NCI-H526 treated with DMSO at 0.1 percent for 48 hours (cell line): ENCODE results near the gene GTF2I.
"Not testable (repeated sequence)": the region's sequence is repeated elsewhere in the genome, so short reads cannot be mapped to it uniquely, and the experiment has no call there.

ENCODE experiments used
- DNase-seq: peaks from one replicate; lab custom pipeline; 2025; lab: John Stamatoyannopoulos, UW

Gene GTF2I

DNA sequence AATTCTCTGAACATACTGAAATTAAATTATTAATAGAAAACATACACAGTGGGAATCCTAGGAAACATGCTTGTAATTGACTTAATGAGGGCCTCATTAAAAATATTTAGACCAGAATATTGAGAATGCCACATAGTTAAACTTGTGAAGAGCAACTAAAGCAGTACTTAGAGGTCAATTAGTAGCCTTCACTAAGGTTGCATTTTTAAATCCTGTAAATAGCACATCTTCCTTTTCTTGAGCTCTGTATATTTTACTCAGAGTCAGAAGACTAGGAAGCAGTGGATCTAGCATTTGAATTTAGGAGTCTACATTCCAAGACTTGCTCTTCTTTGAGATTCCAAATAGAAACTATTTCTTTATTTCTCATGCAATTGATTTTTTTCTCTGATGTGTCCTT is 56.0 kb downstream of the GTF2I start:
- no peak for DNase-seq

DNA sequence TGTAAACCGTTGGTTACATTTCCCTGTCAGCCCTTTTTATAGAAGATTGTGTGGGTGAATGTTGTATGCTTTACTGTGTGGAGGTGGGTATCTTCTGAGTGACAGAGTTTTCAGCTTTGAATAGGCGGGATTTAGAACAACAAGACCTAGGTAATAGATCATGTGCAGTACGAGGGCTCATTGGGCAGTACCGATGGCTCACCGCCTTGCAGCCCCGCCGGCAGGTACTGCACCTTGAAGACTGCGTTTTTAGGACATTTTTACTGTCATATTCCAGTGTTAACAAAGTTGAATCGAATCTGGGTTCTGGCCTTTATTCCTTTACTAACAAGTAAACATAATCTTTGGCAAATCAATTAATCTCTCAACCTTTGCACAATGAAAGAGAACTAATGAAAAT is 60.4 kb downstream of the GTF2I start:
- DNase-seq = no peak

DNA sequence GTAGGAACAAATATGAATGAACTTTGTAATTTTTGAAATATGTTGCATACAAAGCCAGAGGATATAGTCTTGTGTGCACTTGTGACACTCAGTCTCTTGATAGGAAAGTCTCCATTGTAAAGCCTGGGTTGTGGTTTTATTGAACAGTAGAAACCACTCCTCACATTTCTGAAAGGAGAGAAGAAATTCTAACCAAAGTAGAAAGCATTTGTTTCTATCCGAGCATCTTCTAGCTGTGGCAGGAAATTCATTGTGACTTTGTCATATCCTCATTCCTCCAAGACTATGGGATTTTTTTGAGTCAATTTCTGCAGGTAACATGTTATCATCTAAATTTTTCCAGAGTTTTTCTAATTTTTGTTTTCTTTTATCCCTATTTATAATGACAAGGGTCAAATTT is 60.8 kb downstream of the GTF2I start:
- no peak for DNase-seq

- DNase-seq = no peak
Measured at GRCh38 chr7:74722153-74722552, 64.6 kb downstream of the GTF2I start.

DNA sequence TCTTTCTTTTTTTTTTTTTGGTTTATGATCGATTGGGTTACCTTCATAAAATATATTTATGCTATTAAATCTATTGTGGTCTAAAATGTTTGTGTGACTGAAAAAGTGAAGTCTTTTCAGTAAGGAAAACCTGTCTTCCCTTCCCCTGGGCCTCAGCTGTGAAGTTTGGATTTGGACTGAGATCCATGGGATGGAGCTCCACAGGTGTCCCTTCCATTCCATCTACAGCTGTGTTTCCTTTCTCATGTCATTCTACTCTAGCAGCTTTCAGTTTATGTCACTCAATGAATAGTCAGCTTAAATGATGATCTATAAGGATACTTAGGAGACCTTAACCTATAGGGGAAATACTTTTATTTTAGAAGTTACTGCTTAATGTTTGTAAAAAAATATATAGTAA is 68.3 kb downstream of the GTF2I start:
- DNase-seq = no peak

DNA sequence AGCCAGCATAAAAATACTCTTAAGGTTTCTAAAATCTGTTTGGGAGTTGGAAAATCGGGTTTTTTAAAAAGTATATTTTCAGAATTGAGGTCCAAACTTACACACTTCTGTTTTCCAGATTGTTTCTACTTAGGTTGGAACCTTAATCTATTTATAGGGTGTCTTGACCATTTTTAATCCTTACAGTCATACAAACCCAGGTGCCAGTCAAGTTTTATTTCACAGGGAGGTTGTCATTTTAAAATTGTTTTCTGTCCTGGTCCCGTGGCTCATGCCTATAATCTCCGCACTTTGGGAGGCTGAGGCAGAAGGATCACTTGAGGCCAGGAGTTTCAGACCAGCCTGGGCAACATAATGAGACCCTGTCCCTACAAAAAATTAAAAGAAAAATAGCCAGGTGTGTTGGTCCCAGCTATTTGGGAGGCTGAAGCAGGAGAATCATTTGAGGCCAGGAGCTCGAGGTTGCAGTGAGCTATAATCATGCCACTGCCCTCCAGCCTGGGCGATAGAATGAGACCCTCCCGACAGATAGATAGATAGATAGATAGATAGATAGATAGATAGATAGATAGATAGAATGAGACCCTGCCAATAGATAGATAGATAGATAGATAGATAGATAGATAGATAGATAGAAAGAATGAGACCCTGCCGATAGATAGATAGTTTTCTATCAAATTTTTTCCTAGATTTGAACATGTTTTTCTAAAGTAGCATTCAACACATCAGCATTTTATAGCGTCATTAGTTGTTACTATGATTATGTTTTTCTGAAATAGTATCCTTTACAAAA is 69.0 kb downstream of the GTF2I start:
- no peak for DNase-seq

DNA sequence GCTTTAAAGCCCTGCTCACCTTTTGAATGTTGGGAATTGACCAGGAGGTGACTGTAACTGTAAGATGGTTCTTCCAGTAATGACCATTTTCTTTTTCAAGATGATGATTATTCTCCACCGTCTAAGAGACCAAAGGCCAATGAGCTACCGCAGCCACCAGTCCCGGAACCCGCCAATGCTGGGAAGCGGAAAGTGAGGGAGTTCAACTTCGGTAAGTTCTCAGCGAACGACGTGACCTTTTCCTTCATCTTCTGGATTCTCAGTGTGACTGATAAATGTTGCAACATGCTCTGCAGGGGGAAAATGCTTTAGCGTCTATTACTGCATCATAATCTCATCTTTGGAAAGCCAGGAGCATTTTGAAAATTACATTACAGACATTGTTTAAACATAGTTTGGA is 71.2 kb downstream of the GTF2I start:
- DNase-seq = not testable (repeated sequence)

GRCh38 chr7:74730186-74730585 is 72.7 kb downstream of the GTF2I start:
- DNase-seq = not testable (repeated sequence)

DNA sequence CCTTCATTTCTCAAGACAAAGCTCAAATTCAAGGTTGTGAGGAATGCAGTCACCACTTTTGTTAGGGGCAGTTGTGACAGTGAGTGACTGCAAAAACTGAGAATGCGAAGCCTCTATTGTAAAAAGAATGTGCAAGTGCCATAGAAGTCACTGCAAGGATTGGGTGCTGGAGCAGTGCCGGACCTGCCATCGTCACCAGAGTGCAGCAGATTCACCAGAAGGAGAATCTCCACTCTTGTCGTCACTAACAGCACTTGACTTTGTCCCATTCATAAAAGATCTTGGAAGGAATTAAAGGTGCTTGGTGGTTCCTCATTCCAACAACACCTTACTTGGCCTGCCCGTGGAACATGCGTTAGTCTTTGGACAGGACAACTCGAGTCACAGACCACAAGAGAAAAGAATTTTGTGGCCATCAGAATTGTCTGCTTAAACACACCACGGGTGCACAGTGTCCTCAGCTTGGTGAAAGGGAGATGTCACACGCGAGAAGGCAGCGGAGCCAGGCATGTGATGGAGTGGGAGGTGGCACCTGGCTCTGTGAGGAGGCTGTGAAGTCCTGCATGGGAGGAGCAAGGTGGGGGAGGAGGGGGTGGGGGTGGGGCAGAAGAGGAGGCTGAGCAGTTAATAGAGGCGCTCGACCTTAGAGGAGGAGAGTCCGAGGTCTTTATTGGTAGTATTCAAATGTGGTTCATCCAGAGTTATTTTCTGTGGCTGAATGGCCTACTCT is 82.6 kb downstream of the GTF2I start:
- not testable (repeated sequence) for DNase-seq

DNA sequence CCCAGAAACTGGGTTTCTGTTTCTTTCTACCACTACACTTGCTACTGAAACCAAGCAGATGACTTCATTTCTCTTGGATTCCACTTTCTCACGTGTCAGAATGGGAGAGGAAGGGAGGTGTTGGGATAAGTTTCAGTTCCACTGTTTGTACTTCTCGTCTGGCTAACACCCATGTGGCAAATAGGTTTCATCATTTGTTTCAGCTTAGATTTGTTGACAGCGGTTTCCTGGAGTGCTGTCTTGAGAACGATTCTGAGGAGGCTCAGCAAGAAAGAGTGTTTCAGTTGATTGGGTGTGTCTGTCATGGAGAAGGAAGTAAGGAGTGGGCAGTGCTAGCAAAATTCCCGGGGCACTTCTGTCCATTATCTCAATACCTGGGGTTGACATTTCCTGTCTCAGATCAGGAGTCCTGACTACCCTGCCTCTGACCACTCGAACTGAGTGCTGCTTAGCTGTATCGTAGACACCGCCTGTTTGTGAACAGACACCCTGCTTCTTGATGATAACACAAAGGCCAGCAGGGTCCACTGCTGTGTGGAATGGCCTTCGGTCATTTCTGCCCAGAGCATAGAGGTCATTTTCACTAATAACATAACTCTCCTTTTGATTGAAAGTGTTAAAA is 86.5 kb downstream of the GTF2I start:
- DNase-seq = not testable (repeated sequence)

DNA sequence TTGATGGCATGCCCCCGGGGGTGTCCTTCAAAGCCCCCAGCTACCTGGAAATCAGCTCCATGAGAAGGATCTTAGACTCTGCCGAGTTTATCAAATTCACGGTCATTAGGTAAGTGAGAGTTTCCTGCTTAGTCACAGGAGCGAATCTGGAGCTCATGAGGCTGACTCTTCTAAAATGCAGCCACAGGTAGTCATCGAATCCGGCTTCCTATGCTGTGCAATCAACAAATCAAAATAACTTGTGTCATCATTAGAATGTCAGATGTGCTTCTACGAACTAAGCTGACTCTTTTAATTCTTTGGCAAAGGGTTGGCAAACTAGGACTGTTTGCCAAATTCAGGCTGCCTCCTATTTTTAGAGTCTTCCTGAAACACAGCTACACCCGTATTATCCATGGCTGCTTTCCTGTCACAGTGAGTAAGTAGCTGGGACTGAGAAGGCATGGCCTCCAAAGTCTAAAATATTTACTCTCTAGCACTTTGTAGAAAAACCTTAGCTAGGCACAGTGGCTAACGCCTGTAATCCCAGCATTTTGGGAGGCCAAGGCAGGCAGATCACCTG is 96.5 kb downstream of the GTF2I start:
- DNase-seq = not testable (repeated sequence)

GRCh38 chr7:74756673-74757072 is 99.2 kb downstream of the GTF2I start:
- not testable (repeated sequence) for DNase-seq

- DNase-seq = not testable (repeated sequence)
Measured at GRCh38 chr7:74758268-74758667, 100.8 kb downstream of the GTF2I start.

DNA sequence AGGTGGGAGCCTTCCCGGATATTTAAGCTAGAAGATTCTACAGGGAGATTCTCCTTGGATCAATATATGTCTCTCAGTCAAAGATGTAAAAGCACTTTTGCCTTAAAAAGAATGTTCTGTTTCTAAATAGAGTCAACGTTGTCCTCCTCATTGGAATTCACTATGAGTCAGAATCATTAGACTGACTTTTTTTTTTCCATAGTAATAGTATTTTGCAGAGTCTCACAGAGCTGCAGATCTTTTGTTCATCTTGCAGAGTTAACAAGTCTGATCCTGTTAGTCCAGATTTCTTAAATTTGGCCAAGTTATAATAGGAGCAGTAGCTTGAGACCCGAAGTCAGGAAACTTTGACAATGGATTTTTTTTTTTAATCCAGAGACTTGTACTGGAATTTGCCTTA is 101.5 kb downstream of the GTF2I start:
- not testable (repeated sequence) for DNase-seq

- DNase-seq = not testable (repeated sequence)
Measured at GRCh38 chr7:74765205-74765918, 107.8 kb downstream of the GTF2I start.

DNA sequence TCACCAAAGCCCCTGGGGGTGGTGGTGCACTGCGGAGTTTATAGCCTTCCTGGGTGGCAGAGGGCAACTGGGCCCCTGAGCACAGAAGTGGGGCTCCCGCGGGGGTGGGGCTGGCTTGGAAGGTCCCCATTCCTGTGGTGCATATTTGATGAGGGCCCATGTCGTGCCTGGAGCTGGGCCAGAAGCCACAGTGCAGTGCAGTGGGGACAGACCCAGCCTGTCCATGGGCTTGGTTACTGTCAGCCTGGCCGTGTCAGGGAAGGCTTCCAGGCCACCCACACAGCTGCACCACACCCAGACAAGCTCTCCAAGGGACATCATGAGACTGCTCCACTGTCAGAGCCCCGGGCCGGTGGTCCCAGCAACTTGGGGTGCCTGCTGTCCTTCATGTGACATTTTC is 109.0 kb downstream of the GTF2I start:
- not testable (repeated sequence) for DNase-seq

GRCh38 chr7:74766991-74767390 is 109.5 kb downstream of the GTF2I start:
- not testable (repeated sequence) for DNase-seq

- not testable (repeated sequence) for DNase-seq
Measured at GRCh38 chr7:74770062-74770461, 112.5 kb downstream of the GTF2I start.

GRCh38 chr7:74772093-74772492 is 114.6 kb downstream of the GTF2I start:
- not testable (repeated sequence) for DNase-seq

GRCh38 chr7:74773760-74774750 is 116.5 kb downstream of the GTF2I start, which contains the start of gene NCF1:
Gene NCF1, plus strand, starts transcription at chr7:74774011. Its CDS starts 21 bp downstream, at chr7:74774032.
- DNase-seq = not testable (repeated sequence)
